Endothelial cell of umbilical vein (primary cell): Measurements from ENCODE around the gene HCFC1. TPM values are rescaled to one million over a fixed set of nuclear protein-coding genes. Genes with fewer than 3 reads are reported as not detected.

Experiments
- BruUV-seq: library from RNA; stranded (reverse); fragments of 400-500 nt; replicated peaks from 2 replicates; lab custom pipeline; 2021; lab: Mats Ljungman, UMichigan
- CTCF ChIA-PET: fragments of 300-600, 350-600 bp; sonication (Branson Sonifier 250); formaldehyde crosslinking; loops from one replicate; lab custom pipeline; 2021; ENCODE audit warnings: antibody characterized with exemption, inconsistent platforms; lab: Charles Lee
- POLR2A ChIA-PET: fragments of 300-600, 350-600 bp; sonication (Branson Sonifier 250); formaldehyde crosslinking; loops from one replicate; lab custom pipeline; 2021; ENCODE audit warnings: antibody characterized with exemption, inconsistent platforms; lab: Charles Lee
- DNase-seq: peaks from one replicate; pipeline ENCODE4 v3.0.0-alpha.2; 2011; ENCODE audit warnings: low read depth, low spot score
- FAIRE-seq: peaks from 2 replicates; lab custom pipeline; 2011; peaks lifted over from hg19 to GRCh38; lab: Jason Lieb, UNC
- H2AFZ ChIP-seq: 2 replicates; pipeline ENCODE4 v1.6.0; 2012; ENCODE audit warnings: low read depth, low read length, control low read depth, inconsistent platforms
- H3K27ac ChIP-seq: 2 replicates; pipeline ENCODE4 v1.5.1; 2011; ENCODE audit warnings: low read depth, mild to moderate bottlenecking, control low read depth, low read length, moderate library complexity; ENCODE audit not compliant: insufficient read depth
- H3K27me3 ChIP-seq, 2 experiments: 2 replicates each; pipeline versions ENCODE4 v1.6.0 to v1.6.1; 2011; ENCODE audit warnings: low read length in 2 of 2, mixed read lengths in 1 of 2; ENCODE audit not compliant: control insufficient read depth in 2 of 2, insufficient read depth in 2 of 2
- H3K36me3 ChIP-seq, 2 experiments: 2 replicates in 1 of 2; 3 replicates in 1 of 2; pipeline ENCODE4 v1.5.1; 2011; ENCODE audit warnings: low read length in 2 of 2, mild to moderate bottlenecking in 1 of 2, moderate library complexity in 1 of 2; ENCODE audit not compliant: control insufficient read depth in 2 of 2, insufficient read depth in 2 of 2; ENCODE audit errors: extremely low read depth in 1 of 2
- H3K4me1 ChIP-seq: 3 replicates; pipeline ENCODE4 v1.5.1; 2011; ENCODE audit warnings: mild to moderate bottlenecking, low read length; ENCODE audit not compliant: control insufficient read depth, insufficient read depth; ENCODE audit errors: extremely low read depth
- H3K4me2 ChIP-seq: 2 replicates; pipeline ENCODE4 v1.6.1; 2011; ENCODE audit warnings: low read length, control low read depth, mixed read lengths; ENCODE audit not compliant: insufficient read depth
- H3K4me3 ChIP-seq, 3 experiments: fragments of 200-600 bp in 1 of 3; sonication (generic), shearing (Covaris generic) in 1 of 3; replicated peaks in 1 of 3; 2 replicates each; pipeline ENCODE4 v1.5.1; 2011 to 2016; ENCODE audit warnings: control low read depth in 3 of 3, low read length in 3 of 3, mild to moderate bottlenecking in 2 of 3, inconsistent platforms in 1 of 3, low read depth in 1 of 3, moderate library complexity in 1 of 3; ENCODE audit not compliant: insufficient read depth in 1 of 3
- H3K79me2 ChIP-seq: 2 replicates; pipeline ENCODE4 v1.6.0; 2012; ENCODE audit warnings: low read length, inconsistent platforms; ENCODE audit not compliant: control insufficient read depth, insufficient read depth
- H3K9ac ChIP-seq: replicated peaks from 2 replicates; pipeline ENCODE3; 2011; ENCODE audit warnings: low read length, control low read depth; ENCODE audit not compliant: insufficient read depth; ENCODE audit errors: extremely low read depth
- H3K9me1 ChIP-seq: replicated peaks from 3 replicates; pipeline ENCODE4 v1.6.0; 2011; ENCODE audit warnings: mild to moderate bottlenecking, low read length; ENCODE audit not compliant: control insufficient read depth, insufficient read depth; ENCODE audit errors: extremely low read depth
- H3K9me3 ChIP-seq: replicated peaks from 2 replicates; pipeline ENCODE4 v1.5.1; 2012; ENCODE audit warnings: low read length, inconsistent platforms; ENCODE audit not compliant: control insufficient read depth, insufficient read depth
- H4K20me1 ChIP-seq: replicated peaks from 2 replicates; pipeline ENCODE3; 2011; ENCODE audit warnings: mild to moderate bottlenecking, low read length; ENCODE audit not compliant: control insufficient read depth, insufficient read depth; ENCODE audit errors: extremely low read depth
- EZH2 ChIP-seq: IDR thresholded peaks from 2 replicates; pipeline ENCODE4 v1.6.1; 2012; ENCODE audit warnings: borderline replicate concordance, low read depth, mild to moderate bottlenecking, moderate library complexity, low read length, inconsistent platforms; ENCODE audit not compliant: severe bottlenecking
- FOS ChIP-seq: IDR thresholded peaks from 2 replicates; pipeline ENCODE4 v1.6.1; 2011; ENCODE audit warnings: mild to moderate bottlenecking, low read length, moderate library complexity, borderline replicate concordance; ENCODE audit not compliant: insufficient read depth
- GATA2 ChIP-seq: IDR thresholded peaks from 2 replicates; pipeline ENCODE4 v1.7.0; 2011; ENCODE audit warnings: low read depth, mild to moderate bottlenecking, moderate library complexity, mixed read lengths, low read length; ENCODE audit not compliant: insufficient read length, insufficient read depth
- JUN ChIP-seq: IDR thresholded peaks from 2 replicates; pipeline ENCODE4 v1.6.1; 2011; ENCODE audit warnings: borderline replicate concordance, low read depth; ENCODE audit not compliant: insufficient read length, insufficient read depth
- MYC ChIP-seq: IDR thresholded peaks from one replicate; pipeline ENCODE4 v1.6.1; 2011; ENCODE audit warnings: mild to moderate bottlenecking, low read depth, low read length
- POLR2A ChIP-seq: IDR thresholded peaks from 2 replicates; pipeline ENCODE4 v1.6.1; 2012; ENCODE audit warnings: low read depth, mild to moderate bottlenecking, control low read depth, low read length
- dilution Hi-C: fragments of 300-500 bp; cut with MboI; formaldehyde crosslinking; loops from one replicate; pipeline ENCODE4 v1.15.0; 2019; ENCODE audit warnings: low sequenced_read_pairs; ENCODE audit not compliant: extremely low pct_ligation_motif_present
- intact Hi-C: fragments of 100-400 bp; cut with micrococcal nuclease; formaldehyde crosslinking; loops from one replicate; pipeline ENCODE4 v1.10.0; 2022
- polyA plus RNA-seq, 4 experiments: library from polyadenylated mRNA; depleted of rRNA in 3 of 4; stranded (reverse) in 3 of 4; unstranded in 1 of 4; fragments of >200 nt; gene quantifications; 2 replicates each; pipeline versions ENCODE4 v1.2.1 to v1.2.3, GENCODE V29; 2011 to 2012; ENCODE audit warnings: missing spikeins in 1 of 4
- total RNA-seq: library from RNA; stranded (reverse); gene quantifications from 2 replicates; pipeline ENCODE4 v1.2.3, GENCODE V29; 2021
- TF ChIP-seq, protein P1 (sequence below): IDR thresholded peaks from 2 replicates; pipeline ENCODE4 v1.6.1; 2011; ENCODE audit not compliant: insufficient read depth, insufficient read length
- TF ChIP-seq, protein P2 (sequence below), 2 donors: IDR thresholded peaks; 1 replicate in 1 of 2; 2 replicates in 1 of 2; pipeline ENCODE4 v1.5.1; 2011; ENCODE audit warnings: low read length in 2 of 2, mild to moderate bottlenecking in 2 of 2, moderate library complexity in 2 of 2, control low read depth in 1 of 2, inconsistent platforms in 1 of 2, low read depth in 1 of 2; ENCODE audit not compliant: insufficient read depth in 1 of 2; ENCODE audit errors: extremely low read depth in 1 of 2

Gene HCFC1
- total and polyA plus RNA-seq, 2 donors (not counting 3 experiments of a cell fraction or from before 2014, with no cell fraction given), result 15.9 to 85.9 TPM

DNA sequence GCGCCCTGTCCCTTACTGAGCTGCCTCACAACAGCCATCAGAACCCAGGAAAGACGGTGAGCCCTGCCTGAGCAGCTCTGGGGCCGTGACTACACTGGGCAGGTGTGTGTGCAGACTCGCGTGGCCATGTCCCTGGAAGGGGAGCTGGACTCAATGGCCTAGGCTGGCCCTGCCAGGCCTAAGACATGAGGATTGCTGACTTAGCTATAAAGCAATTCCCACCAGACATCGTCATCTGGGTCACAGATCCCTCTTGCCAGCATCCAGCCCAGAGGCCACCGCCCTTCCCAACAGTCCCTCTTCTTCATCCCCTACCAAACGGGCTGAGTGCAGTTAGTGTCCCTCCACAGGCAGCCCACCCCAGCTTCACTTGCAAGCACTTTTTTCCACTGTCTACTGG, 40.5 kb downstream of the HCFC1 start:
- Histone ChIP-seq H3K4me1 (peaks cover 22% of the 10 kb centered on the region), H3K4me3 (no peak overlapping the region), H3K9me1 (no peaks in the 10 kb centered on the region), H3K27ac (no peak overlapping the region), H3K27me3 (no peaks in the 10 kb centered on the region), H3K4me2 (no peak overlapping the region), H3K9ac (no peak overlapping the region), H4K20me1 (no peaks in the 10 kb centered on the region), H3K79me2 (peaks cover 28% of the 10 kb centered on the region), H3K36me3 (peaks cover 0 to 14% of the 10 kb centered on the region in 2 experiments), H3K9me3 (no peaks in the 10 kb centered on the region), H2AFZ (no peak overlapping the region)
- CTCF ChIA-PET, result interaction anchor here (2.2 kb wide), 1 partner anchor 16 kb away, joined by 10 read pairs; no protein-coding TSS in a partner anchor
- no peak for DNase-seq
- dilution Hi-C loops, result no loop called here
- no TSS peak for BruUV-seq
- POLR2A ChIA-PET, result no interaction called here
- FAIRE-seq, result no peak
- intact Hi-C loops, result no loop called here
- TF ChIP-seq FOS (no peak), EZH2 (no peak), GATA2 (no peak), MYC (no peak), POLR2A (no peak), JUN (no peak)
- TF ChIP-seq, protein P1, sequence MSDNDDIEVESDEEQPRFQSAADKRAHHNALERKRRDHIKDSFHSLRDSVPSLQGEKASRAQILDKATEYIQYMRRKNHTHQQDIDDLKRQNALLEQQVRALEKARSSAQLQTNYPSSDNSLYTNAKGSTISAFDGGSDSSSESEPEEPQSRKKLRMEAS, result no peak
- TF ChIP-seq, protein P2, sequence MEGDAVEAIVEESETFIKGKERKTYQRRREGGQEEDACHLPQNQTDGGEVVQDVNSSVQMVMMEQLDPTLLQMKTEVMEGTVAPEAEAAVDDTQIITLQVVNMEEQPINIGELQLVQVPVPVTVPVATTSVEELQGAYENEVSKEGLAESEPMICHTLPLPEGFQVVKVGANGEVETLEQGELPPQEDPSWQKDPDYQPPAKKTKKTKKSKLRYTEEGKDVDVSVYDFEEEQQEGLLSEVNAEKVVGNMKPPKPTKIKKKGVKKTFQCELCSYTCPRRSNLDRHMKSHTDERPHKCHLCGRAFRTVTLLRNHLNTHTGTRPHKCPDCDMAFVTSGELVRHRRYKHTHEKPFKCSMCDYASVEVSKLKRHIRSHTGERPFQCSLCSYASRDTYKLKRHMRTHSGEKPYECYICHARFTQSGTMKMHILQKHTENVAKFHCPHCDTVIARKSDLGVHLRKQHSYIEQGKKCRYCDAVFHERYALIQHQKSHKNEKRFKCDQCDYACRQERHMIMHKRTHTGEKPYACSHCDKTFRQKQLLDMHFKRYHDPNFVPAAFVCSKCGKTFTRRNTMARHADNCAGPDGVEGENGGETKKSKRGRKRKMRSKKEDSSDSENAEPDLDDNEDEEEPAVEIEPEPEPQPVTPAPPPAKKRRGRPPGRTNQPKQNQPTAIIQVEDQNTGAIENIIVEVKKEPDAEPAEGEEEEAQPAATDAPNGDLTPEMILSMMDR (IDR thresholded peaks at IDR 0.05; ENCODE audit: extremely low read depth in 1 of 2, insufficient read depth in 1 of 2, low read depth in 1 of 2, low read length in 2 of 2), result no peak
